Spleen (tissue), 7 donors: ENCODE measurements around the gene ECHDC3.

Source experiments
- CTCF ChIP-seq, 11 experiments: fragments of 200-600 bp in 7 of 11; fragments of 450-650 bp in 4 of 11; sonication (generic) in 4 of 11; IDR thresholded peaks in 8 of 11; conservative IDR thresholded peaks in 3 of 11; 1 replicate in 7 of 11; 2 replicates in 4 of 11; pipeline versions ENCODE4 v1.4.0 to v1.8.0; 2016 to 2021; ENCODE audit warnings: antibody characterized with exemption in 11 of 11, inconsistent platforms in 4 of 11, mild to moderate bottlenecking in 1 of 11
- POLR2A ChIP-seq, 3 donors: fragments of 450-650 bp; IDR thresholded peaks; one replicate each; pipeline ENCODE4 v1.5.1; 2017; ENCODE audit warnings: antibody characterized with exemption in 3 of 3, mild to moderate bottlenecking in 1 of 3
- POLR2AphosphoS5 ChIP-seq, 3 donors: sonication (generic); formaldehyde crosslinking; IDR thresholded peaks; one replicate each; pipeline ENCODE4 v1.5.1; 2017; ENCODE audit warnings: antibody characterized with exemption in 3 of 3
- donor health status: DM: no; HTN: no; CAD: no; lungs with moderate emphysema.
- donor health status: DM: no; HTN: no; CAD: no.
- donor health status: DM: no; HTN: no; CAD: no.

- TF ChIP-seq POLR2AphosphoS5 (IDR thresholded peaks at IDR 0.05) (no peak), CTCF (IDR thresholded peaks at IDR 0.05 in 8 of 11, conservative IDR thresholded peaks at IDR 0.05 in 3 of 11) (no peak), POLR2A (IDR thresholded peaks at IDR 0.05) (no peak)
These were observed 12.3 kb upstream of the ECHDC3 start for GRCh38 chr10:11729790-11730315.
